ENCODE measurements around the gene ZNF280B.

Gene ZNF280B

GRCh38 chr22:22508274-22509176 is at the start of gene ZNF280B:
TSS of gene ZNF280B (minus strand) at chr22:22508742. CDS start at chr22:22489398, 19,344 bp downstream.
- no peak for DNase-seq

- no peak for DNase-seq
Observed at GRCh38 chr22:22556995-22557925, 48.7 kb upstream of the ZNF280B start.

- no peak for DNase-seq
Observed at GRCh38 chr22:22556578-22556977, 48.0 kb upstream of the ZNF280B start.

- no peak for DNase-seq
Observed at GRCh38 chr22:22555596-22555995, 47.1 kb upstream of the ZNF280B start.

GRCh38 chr22:22554587-22555284 is 46.2 kb upstream of the ZNF280B start:
- DNase-seq: no peak

GRCh38 chr22:22553735-22554586 is 45.4 kb upstream of the ZNF280B start:
- no peak for DNase-seq

GRCh38 chr22:22553141-22553540 is 44.6 kb upstream of the ZNF280B start:
- DNase-seq: no peak

GRCh38 chr22:22552630-22553029 is 44.1 kb upstream of the ZNF280B start:
- DNase-seq: no peak

GRCh38 chr22:22550789-22551434 is 42.4 kb upstream of the ZNF280B start:
- DNase-seq: no peak

GRCh38 chr22:22548910-22549309 is 40.4 kb upstream of the ZNF280B start:
- no peak for DNase-seq

- no peak for DNase-seq
Observed at GRCh38 chr22:22548317-22548716, 39.8 kb upstream of the ZNF280B start.

- DNase-seq: no peak
Observed at GRCh38 chr22:22547692-22548300, 39.3 kb upstream of the ZNF280B start.

GRCh38 chr22:22547226-22547625 is 38.7 kb upstream of the ZNF280B start:
- no peak for DNase-seq

GRCh38 chr22:22546490-22546889 is 37.9 kb upstream of the ZNF280B start:
- DNase-seq: no peak

- DNase-seq: no peak
Observed at GRCh38 chr22:22545084-22545483, 36.5 kb upstream of the ZNF280B start.

GRCh38 chr22:22538226-22538989 is 29.9 kb upstream of the ZNF280B start:
- DNase-seq: no peak

- DNase-seq: no peak
Observed at GRCh38 chr22:22536916-22537315, 28.4 kb upstream of the ZNF280B start.

GRCh38 chr22:22536515-22536914 is 28.0 kb upstream of the ZNF280B start:
- no peak for DNase-seq

- no peak for DNase-seq
Observed at GRCh38 chr22:22535662-22536061, 27.1 kb upstream of the ZNF280B start.
